NCI-H128 (cell line): ENCODE data around the gene SLC66A2.

Source experiments
- DNase-seq: peaks from one replicate; lab custom pipeline; 2025; ENCODE audit not compliant: unreplicated experiment; lab: John Stamatoyannopoulos, UW

The SLC66A2 gene

GRCh38 chr18:79921984-79922965 is 29.2 kb downstream of the SLC66A2 start:
- DNase-seq = no peak

DNA sequence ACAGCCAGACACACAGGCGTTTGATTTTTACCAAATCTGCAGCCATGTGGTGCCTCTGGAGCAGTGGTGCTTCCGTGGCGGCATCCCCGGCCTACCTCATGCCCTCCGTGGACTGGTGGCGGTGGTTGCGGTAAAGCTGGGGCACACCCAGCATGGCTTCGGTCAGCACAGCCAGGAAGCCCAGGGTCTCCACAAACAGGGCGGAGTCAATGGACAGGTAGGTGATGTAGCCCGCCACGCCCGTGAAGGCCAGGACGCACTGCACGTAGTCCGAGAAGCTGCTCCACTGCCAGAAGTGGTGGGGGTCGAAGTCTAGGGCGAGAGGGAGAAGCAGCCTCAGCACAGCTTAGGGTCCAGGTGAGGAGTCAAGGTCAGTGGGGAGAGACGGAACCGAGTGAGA is 32.4 kb downstream of the SLC66A2 start:
- DNase-seq = no peak

- DNase-seq = no peak
Measured at GRCh38 chr18:79918615-79919011, 32.8 kb downstream of the SLC66A2 start.

- DNase-seq = no peak
Measured at GRCh38 chr18:79917853-79918614, 33.4 kb downstream of the SLC66A2 start.

GRCh38 chr18:79917169-79917852 is 34.1 kb downstream of the SLC66A2 start:
- no peak for DNase-seq

GRCh38 chr18:79916546-79917168 is 34.8 kb downstream of the SLC66A2 start:
- no peak for DNase-seq

DNA sequence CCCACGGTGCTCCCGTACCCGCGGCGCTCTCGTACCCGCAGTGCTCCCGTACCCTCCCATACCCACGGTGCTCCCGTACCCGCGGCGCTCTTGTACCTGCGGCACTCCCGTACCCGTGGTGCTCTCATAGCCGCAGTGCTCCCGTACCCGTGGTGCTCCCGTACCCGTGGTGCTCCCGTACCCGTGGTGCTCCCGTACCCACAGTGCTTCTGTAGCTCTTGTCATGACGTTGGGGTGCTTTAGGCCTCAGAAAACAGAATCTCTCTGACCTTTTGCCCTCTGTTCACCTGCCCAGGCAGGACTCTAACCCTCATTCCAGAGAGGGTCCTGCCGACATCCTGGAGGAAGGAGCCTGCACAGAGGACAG is 35.3 kb downstream of the SLC66A2 start:
- no peak for DNase-seq

- DNase-seq = no peak
Measured at GRCh38 chr18:79915161-79916127, 36.0 kb downstream of the SLC66A2 start.

GRCh38 chr18:79914614-79915160 is 36.8 kb downstream of the SLC66A2 start:
- no peak for DNase-seq

- DNase-seq = no peak
Measured at GRCh38 chr18:79912994-79913831, 38.2 kb downstream of the SLC66A2 start.

DNA sequence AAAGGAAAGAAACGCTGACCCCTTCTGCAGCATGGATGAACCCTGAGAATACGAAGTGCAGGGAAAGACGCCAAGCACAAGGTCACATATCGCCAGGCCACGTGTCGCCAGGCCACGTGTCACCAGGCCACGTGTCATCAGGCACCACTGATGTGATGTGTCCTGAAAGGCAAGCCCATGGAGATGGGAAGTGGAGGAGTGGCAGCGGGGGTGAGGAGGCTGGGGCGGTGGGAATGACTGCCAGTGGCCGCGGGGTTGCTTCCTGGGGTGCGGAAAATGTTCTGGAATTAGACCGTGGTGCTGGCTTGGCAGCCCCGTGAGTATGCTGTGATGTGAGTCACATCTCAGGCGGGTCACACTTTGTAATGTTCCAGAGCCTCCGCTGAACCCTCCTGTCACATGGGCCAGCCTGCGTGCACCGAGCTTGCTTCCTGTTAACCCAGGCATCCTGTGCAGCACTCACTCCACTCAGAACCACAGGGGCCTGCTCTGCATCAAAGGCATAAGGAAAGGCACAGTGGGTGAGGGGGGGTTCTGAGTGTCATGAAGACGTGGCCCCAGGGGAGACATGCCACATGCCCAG is 39.0 kb downstream of the SLC66A2 start:
- DNase-seq = no peak

DNA sequence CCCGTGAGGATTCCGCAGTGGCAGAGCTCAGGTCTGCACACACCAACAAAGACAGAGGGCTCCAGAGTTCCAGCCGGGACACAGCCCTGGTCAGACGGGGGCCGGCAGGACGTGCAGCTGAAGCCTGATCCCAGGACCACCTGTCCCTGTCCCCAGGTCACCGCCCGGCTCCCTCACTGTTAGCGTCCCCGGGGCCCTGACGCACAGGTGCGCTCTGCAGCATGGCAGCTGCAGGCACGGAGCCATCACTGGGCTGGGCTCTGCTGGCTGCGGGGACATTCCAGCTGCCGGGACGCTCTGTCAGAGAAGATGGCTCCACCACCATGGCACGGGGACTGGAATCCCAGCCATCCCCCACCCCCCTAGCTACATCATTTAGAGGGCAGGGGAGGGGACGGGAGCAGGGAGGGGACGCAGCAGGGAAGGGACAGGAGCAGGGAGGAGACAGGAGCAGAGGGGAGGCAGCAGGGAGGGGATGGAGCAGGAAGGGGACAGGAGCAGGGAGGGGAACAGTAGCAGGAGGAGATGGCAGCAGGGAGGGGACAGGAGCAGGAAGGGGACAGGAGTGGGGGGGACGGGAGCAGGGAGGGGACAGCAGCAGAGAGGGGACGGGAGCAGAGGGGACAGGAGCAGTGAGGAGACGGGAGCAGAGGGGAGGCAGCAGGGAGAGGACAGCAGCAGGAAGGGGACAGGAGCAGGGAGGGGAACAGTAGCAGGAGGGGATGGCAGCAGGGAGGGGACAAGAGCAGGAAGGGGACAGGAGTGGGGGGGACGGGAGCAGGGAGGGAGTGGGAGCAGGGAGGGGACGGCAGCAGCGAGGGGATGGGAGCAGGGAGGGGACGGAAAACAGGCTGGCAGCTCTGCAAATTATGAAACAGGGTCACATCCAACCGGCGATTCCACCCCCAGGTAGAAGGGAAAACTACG is 39.8 kb downstream of the SLC66A2 start:
- no peak for DNase-seq

DNA sequence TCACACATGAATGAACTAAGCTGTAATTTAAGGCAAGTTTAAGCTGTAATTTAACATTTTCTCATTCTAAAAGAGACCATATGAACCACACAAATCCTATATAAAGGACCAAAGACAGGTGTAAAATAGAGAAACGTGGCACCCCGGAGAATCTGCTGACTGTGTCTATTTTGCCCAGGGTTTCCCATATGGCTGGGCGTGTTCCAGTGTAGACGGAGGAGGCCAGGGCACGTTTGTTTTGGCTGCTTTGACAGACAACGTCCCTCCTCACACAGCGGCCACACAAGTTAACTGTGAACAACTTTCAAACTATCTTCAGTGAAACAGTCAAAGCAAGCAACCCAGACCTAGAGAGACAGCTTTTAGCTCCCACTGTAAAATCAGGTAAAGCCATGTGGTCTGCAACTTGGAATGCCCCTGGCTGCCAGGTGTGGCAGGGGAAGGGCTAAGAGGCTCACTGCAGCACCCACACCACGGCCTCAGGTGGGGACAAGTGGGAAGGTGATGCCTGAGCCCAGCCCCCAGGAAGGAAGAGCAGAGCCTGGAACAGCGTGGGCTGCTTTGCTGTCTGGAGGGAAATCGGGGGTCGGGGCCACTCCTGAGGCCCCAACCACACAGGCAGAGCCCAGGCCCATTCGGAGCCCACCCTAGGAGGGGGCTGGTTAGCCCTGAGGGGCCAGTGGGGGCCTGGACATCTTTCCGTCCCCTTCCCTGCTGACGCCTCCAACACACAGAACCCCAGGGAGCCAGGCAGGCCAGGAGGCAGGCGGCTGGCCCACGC is 40.7 kb downstream of the SLC66A2 start:
- no peak for DNase-seq

- no peak for DNase-seq
Measured at GRCh38 chr18:79906706-79907105, 44.7 kb downstream of the SLC66A2 start.

DNA sequence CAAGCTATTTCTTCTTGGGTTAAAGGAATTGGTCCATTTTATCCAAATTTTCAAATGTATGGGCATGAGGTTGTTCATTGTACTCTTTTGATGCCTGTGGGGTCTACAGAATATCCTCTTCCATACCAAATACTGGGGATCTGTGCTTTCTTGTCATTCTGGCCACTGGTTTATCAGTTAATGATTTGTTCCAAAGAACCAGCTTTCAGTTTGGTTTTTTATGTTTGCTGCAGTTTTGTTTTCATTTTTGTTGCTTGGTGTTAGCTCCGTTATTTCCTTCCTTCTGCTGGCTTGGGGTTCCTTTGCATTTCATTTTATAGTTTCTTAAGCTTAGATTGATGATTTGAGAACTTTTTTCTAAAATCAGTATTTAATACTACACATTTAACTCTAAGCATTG is 45.5 kb downstream of the SLC66A2 start:
- no peak for DNase-seq

DNA sequence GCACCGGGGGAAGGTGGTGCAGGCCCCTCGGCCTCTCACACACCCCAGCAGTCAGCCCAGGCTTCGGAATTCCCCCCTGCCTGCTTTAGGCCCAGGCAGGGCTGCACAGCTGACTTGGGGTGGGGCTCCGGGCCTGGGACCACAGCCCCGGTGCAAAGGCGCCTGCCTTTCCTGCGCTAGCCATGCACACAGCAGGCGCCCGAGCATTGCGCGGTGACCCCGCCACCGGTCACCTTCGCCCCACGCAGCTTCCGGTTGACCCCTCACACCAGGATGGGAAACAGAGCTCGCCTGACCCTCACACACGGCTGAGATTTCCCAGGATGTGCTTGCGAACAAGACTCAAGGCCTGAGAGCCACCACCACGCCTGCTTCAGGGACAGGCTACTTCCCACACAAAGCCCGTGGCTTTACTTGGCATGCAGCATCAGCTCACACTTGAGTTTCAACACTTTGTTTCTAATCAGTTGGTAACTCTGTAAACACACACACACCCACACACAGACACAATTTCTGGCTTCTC is 46.0 kb downstream of the SLC66A2 start:
- DNase-seq = no peak
